GM21576 (cell line): ENCODE data around the gene FGR.
"Not testable (repeated sequence)": the region's sequence is repeated elsewhere in the genome, so short reads cannot be mapped to it uniquely, and the experiment has no call there.

Experiments used
- ATAC-seq: cut with Tn5 transposase; IDR thresholded peaks from one replicate; pipeline ENCODE4 v1.9.1; 2021; ENCODE audit warnings: mild to moderate bottlenecking, moderate library complexity; ENCODE audit not compliant: unreplicated experiment

FGR gene

GRCh38 chr1:27634985-27635367, at the start of gene FGR:
FGR (minus strand) TSS chr1:27635185; CDS start chr1:27623916, 11,269 bp downstream.
- ATAC-seq: no peak

- no peak for ATAC-seq
Measured at GRCh38 chr1:27684176-27684575, 49.2 kb upstream of the FGR start.

- no peak for ATAC-seq
Measured at GRCh38 chr1:27682351-27682944, 47.5 kb upstream of the FGR start.

GRCh38 chr1:27681580-27681979, 46.6 kb upstream of the FGR start:
- not testable (repeated sequence) for ATAC-seq

- ATAC-seq: not testable (repeated sequence)
Measured at GRCh38 chr1:27680225-27680791, 45.3 kb upstream of the FGR start.

GRCh38 chr1:27678747-27679146, 43.8 kb upstream of the FGR start:
- ATAC-seq: no peak

- ATAC-seq: no peak
Measured at GRCh38 chr1:27676410-27676809, 41.4 kb upstream of the FGR start.

GRCh38 chr1:27672750-27673112, 37.7 kb upstream of the FGR start:
- no peak for ATAC-seq

- ATAC-seq: peak; percentile 79
Measured at GRCh38 chr1:27671964-27672749, 37.2 kb upstream of the FGR start, which contains the start of gene IFI6. IFI6 (minus strand) TSS chr1:27672192; CDS start chr1:27669314, 2,878 bp downstream.

GRCh38 chr1:27669876-27670275, 34.9 kb upstream of the FGR start:
- ATAC-seq: no peak

GRCh38 chr1:27668808-27669723, 34.1 kb upstream of the FGR start:
- ATAC-seq: no peak

GRCh38 chr1:27668121-27668807, 33.3 kb upstream of the FGR start:
- ATAC-seq: no peak

GRCh38 chr1:27666791-27667254, 31.8 kb upstream of the FGR start:
- no peak for ATAC-seq

- no peak for ATAC-seq
Measured at GRCh38 chr1:27666294-27666693, 31.3 kb upstream of the FGR start.

- no peak for ATAC-seq
Measured at GRCh38 chr1:27665016-27665651, 30.1 kb upstream of the FGR start.

GRCh38 chr1:27664291-27664690, 29.3 kb upstream of the FGR start:
- no peak for ATAC-seq

GRCh38 chr1:27662707-27663393, 27.9 kb upstream of the FGR start:
- ATAC-seq: no peak

- no peak for ATAC-seq
Measured at GRCh38 chr1:27662261-27662660, 27.3 kb upstream of the FGR start.

GRCh38 chr1:27661412-27662075, 26.6 kb upstream of the FGR start:
- ATAC-seq: no peak
